CD4-positive, alpha-beta memory T cell (primary cell): Measurements from ENCODE around the gene FHDC1. TPM values are rescaled to one million over a fixed set of nuclear protein-coding genes. Genes with fewer than 3 reads are reported as not detected.

Source experiments
- CTCF ChIA-PET: fragments of 350-600 bp; sonication (Branson Sonifier 250); formaldehyde crosslinking; loops from one replicate; lab custom pipeline; 2021; ENCODE audit warnings: inconsistent platforms; ENCODE audit not compliant: partially characterized antibody; lab: Charles Lee
- POLR2A ChIA-PET: fragments of 350-600 bp; sonication (Branson Sonifier 250); formaldehyde crosslinking; loops from one replicate; lab custom pipeline; 2021; ENCODE audit not compliant: partially characterized antibody; lab: Charles Lee
- DNase-seq, 5 donors: peaks; one replicate each; pipeline versions ENCODE4 v3.0.0 to v3.0.0-alpha.2; 2020 to 2022; ENCODE audit warnings: mixed read lengths in 1 of 5
- H3K27ac ChIP-seq: one replicate; pipeline ENCODE4 v1.7.0; 2013; ENCODE audit warnings: low read depth, low read length
- H3K27me3 ChIP-seq: 2 replicates; pipeline ENCODE4 v1.7.0; 2013; ENCODE audit warnings: mild to moderate bottlenecking, low read length, moderate library complexity; ENCODE audit not compliant: insufficient read depth
- H3K36me3 ChIP-seq: 2 replicates; pipeline ENCODE4 v1.7.0; 2013; ENCODE audit warnings: mild to moderate bottlenecking, low read length, moderate library complexity; ENCODE audit not compliant: insufficient read depth
- H3K4me1 ChIP-seq: 2 replicates; pipeline ENCODE4 v1.7.0; 2013; ENCODE audit warnings: mild to moderate bottlenecking, low read length, moderate library complexity; ENCODE audit not compliant: insufficient read depth
- H3K4me3 ChIP-seq, 2 donors: one replicate each; pipeline ENCODE4 v1.7.0; 2013; ENCODE audit warnings: low read length in 2 of 2, mild to moderate bottlenecking in 1 of 2
- H3K9me3 ChIP-seq, 2 donors: one replicate each; pipeline ENCODE4 v1.7.0; 2013; ENCODE audit warnings: low read length in 2 of 2, control low read depth in 1 of 2; ENCODE audit not compliant: control insufficient read depth in 1 of 2
- H3K27ac Mint-ChIP-seq, 7 donors: one replicate each; pipeline ENCODE4 v1.8.0; 2020 to 2021; ENCODE audit warnings: mixed read lengths in 7 of 7, mild to moderate bottlenecking in 6 of 7, inconsistent platforms in 3 of 7, moderate library complexity in 3 of 7
- H3K27me3 Mint-ChIP-seq, 2 donors: one replicate each; pipeline ENCODE4 v1.8.0; 2020 to 2021; ENCODE audit warnings: mixed read lengths in 2 of 2
- H3K36me3 Mint-ChIP-seq, 2 donors: one replicate each; pipeline ENCODE4 v1.8.0; 2020 to 2021; ENCODE audit warnings: mixed read lengths in 2 of 2, inconsistent platforms in 1 of 2, mild to moderate bottlenecking in 1 of 2
- H3K4me1 Mint-ChIP-seq, 4 donors: one replicate each; pipeline ENCODE4 v1.8.0; 2020 to 2021; ENCODE audit warnings: mixed read lengths in 4 of 4, mild to moderate bottlenecking in 1 of 4
- H3K4me3 Mint-ChIP-seq, 8 donors: one replicate each; pipeline ENCODE4 v1.8.0; 2020 to 2021; ENCODE audit warnings: mixed read lengths in 8 of 8, mild to moderate bottlenecking in 7 of 8, moderate library complexity in 6 of 8, inconsistent platforms in 3 of 8
- H3K9me3 Mint-ChIP-seq, 8 donors: one replicate each; pipeline ENCODE4 v1.8.0; 2020 to 2021; ENCODE audit warnings: mixed read lengths in 8 of 8, mild to moderate bottlenecking in 5 of 8, inconsistent platforms in 3 of 8, moderate library complexity in 1 of 8
- intact Hi-C: fragments of 100-400 bp; cut with micrococcal nuclease; formaldehyde crosslinking; loops from one replicate; pipeline ENCODE4 v1.15.1; 2023
- polyA plus RNA-seq, 2 donors: library from polyadenylated mRNA; unstranded; fragments of 300-500 nt; fragmentation: Illumina TruSeq; gene quantifications; one replicate each; pipeline ENCODE4 v1.2.3, GENCODE V29; 2021
- total RNA-seq, 2 experiments: library from RNA; stranded (reverse); gene quantifications; one replicate each; pipeline ENCODE4 v1.2.3, GENCODE V29; 2021

Gene FHDC1
- total and polyA plus RNA-seq, 4 experiments from 2014 or later: 0.03 to 0.29 (median 0.11) TPM; not detected in 1

- Mint-ChIP-seq H3K27me3 (peaks cover 8 to 25% of the 10 kb centered on the region in 2 donors), H3K4me3 (no peak overlapping the region), H3K36me3 (no peaks in the 10 kb centered on the region), H3K9me3 (no peaks in the 10 kb centered on the region), H3K27ac (no peak overlapping the region), H3K4me1 (no peaks in the 10 kb centered on the region)
- intact Hi-C loops: no loop called here
- no peaks in the 10 kb centered on the region for H3K36me3 ChIP-seq
- no peak overlapping the region for H3K27ac ChIP-seq
- no peaks in the 10 kb centered on the region for H3K27me3 ChIP-seq
- ChIA-PET POLR2A (no interaction called here), CTCF (interaction anchor here (0.5 kb wide), 1 partner anchor 152 kb away, joined by 3 read pairs; no protein-coding TSS in a partner anchor)
- no peaks in the 10 kb centered on the region for H3K9me3 ChIP-seq
- no peak overlapping the region for H3K4me3 ChIP-seq
- no peak for DNase-seq
- H3K4me1 ChIP-seq: no peaks in the 10 kb centered on the region
Observed at GRCh38 chr4:152998861-152999260, 62.7 kb downstream of the FHDC1 start.

GRCh38 chr4:152999346-153000075 lies 63.4 kb downstream of the FHDC1 start:
- POLR2A ChIA-PET: no interaction called here
- peaks cover 8 to 25% of the 10 kb centered on the region in 2 donors for H3K27me3 Mint-ChIP-seq

GRCh38 chr4:153000076-153000420 lies 63.9 kb downstream of the FHDC1 start:
- no peak overlapping the region for H3K4me3 Mint-ChIP-seq
- no peaks in the 10 kb centered on the region for H3K9me3 Mint-ChIP-seq
- H3K27me3 Mint-ChIP-seq: peaks cover 8 to 28% of the 10 kb centered on the region in 2 donors
- no peaks in the 10 kb centered on the region for H3K4me1 Mint-ChIP-seq
- Histone ChIP-seq H3K4me3 (no peak overlapping the region), H3K9me3 (no peaks in the 10 kb centered on the region), H3K4me1 (no peaks in the 10 kb centered on the region), H3K27ac (no peak overlapping the region), H3K36me3 (no peaks in the 10 kb centered on the region), H3K27me3 (no peaks in the 10 kb centered on the region)
- H3K36me3 Mint-ChIP-seq: no peaks in the 10 kb centered on the region
- no peak for DNase-seq
- ChIA-PET CTCF (no interaction called here), POLR2A (no interaction called here)
- intact Hi-C loops: no loop called here
- no peak overlapping the region for H3K27ac Mint-ChIP-seq

More at GRCh38 chr4:152999346-153000075, 63.4 kb downstream of the FHDC1 start:
- Mint-ChIP-seq H3K4me3 (no peak overlapping the region), H3K36me3 (no peaks in the 10 kb centered on the region), H3K27ac (no peak overlapping the region), H3K9me3 (no peaks in the 10 kb centered on the region), H3K4me1 (no peaks in the 10 kb centered on the region)
- intact Hi-C loops: no loop called here
- Histone ChIP-seq H3K27ac (no peak overlapping the region), H3K36me3 (no peaks in the 10 kb centered on the region), H3K4me1 (no peaks in the 10 kb centered on the region), H3K4me3 (no peak overlapping the region), H3K27me3 (no peaks in the 10 kb centered on the region), H3K9me3 (no peaks in the 10 kb centered on the region)
- CTCF ChIA-PET: interaction anchor here (0.5 kb wide), 1 partner anchor 153 kb away, joined by 3 read pairs; no protein-coding TSS in a partner anchor
- DNase-seq: no peak

- H3K9me3 ChIP-seq: no peaks in the 10 kb centered on the region
- Mint-ChIP-seq H3K27me3 (peaks cover 6 to 28% of the 10 kb centered on the region in 2 donors), H3K4me1 (no peaks in the 10 kb centered on the region), H3K9me3 (no peaks in the 10 kb centered on the region), H3K4me3 (no peak overlapping the region), H3K36me3 (no peaks in the 10 kb centered on the region), H3K27ac (no peak overlapping the region)
- intact Hi-C loops: no loop called here
- H3K4me3 ChIP-seq: no peak overlapping the region
- no peaks in the 10 kb centered on the region for H3K4me1 ChIP-seq
- POLR2A ChIA-PET: no interaction called here
- H3K36me3 ChIP-seq: no peaks in the 10 kb centered on the region
- no peak for DNase-seq
- H3K27ac ChIP-seq: no peak overlapping the region
- H3K27me3 ChIP-seq: no peaks in the 10 kb centered on the region
- CTCF ChIA-PET: no interaction called here
Observed at GRCh38 chr4:153001626-153002025, 65.5 kb downstream of the FHDC1 start.

GRCh38 chr4:153002110-153002509 lies 66.0 kb downstream of the FHDC1 start:
- POLR2A ChIA-PET: no interaction called here
- Mint-ChIP-seq H3K9me3 (no peaks in the 10 kb centered on the region), H3K4me1 (no peaks in the 10 kb centered on the region), H3K27me3 (peaks cover 6 to 28% of the 10 kb centered on the region in 2 donors), H3K27ac (no peak overlapping the region), H3K4me3 (no peak overlapping the region), H3K36me3 (no peaks in the 10 kb centered on the region)
- intact Hi-C loops: no loop called here
- Histone ChIP-seq H3K27me3 (no peaks in the 10 kb centered on the region), H3K4me1 (no peaks in the 10 kb centered on the region), H3K36me3 (no peaks in the 10 kb centered on the region), H3K9me3 (no peaks in the 10 kb centered on the region), H3K27ac (no peak overlapping the region), H3K4me3 (no peak overlapping the region)
- no peak for DNase-seq
- CTCF ChIA-PET: no interaction called here

DNA sequence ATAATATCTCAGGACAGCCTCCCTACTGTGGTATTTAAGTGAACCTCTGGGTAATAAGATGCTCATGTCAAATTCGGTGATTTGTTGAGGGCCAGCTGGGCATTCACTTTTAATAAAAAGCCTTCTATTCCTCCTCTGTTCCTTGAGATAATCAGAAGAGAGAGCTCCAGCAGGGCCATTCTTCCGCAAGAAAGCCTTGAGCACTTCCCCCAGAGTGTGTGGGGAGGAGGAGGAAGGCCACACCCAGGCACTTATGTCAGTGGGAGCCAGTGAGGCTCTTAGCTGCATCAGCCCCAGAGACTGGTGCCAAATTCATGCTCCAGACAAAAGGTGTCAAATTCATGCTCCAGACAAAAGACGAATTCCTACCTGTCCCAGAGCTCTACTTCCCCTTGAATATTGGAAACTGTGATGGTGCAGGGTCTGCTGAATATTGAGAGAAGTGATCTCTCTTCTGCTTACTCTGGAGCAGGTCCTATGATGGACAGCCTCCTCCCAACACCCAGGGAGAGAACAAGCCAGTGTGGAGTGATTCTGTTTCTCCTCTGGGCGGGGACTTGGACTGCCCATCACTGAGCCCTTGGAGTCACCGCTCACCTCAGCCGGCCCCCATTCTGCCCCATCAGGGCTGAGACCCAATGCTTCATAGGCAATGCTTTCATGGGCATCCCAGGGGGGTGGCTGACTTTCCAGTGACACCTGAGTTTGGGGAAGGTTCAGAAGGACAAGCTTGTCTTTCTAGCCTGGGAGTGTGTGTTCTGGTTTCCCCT lies 68.1 kb downstream of the FHDC1 start:
- Mint-ChIP-seq H3K9me3 (no peaks in the 10 kb centered on the region), H3K4me1 (no peaks in the 10 kb centered on the region), H3K36me3 (no peaks in the 10 kb centered on the region), H3K27ac (peak overlapping the region in 1 of 7 donors; percentile 31), H3K4me3 (no peak overlapping the region), H3K27me3 (peaks cover 3 to 20% of the 10 kb centered on the region in 2 donors)
- DNase-seq: no peak
- Histone ChIP-seq H3K27ac (no peak overlapping the region), H3K27me3 (no peaks in the 10 kb centered on the region), H3K36me3 (no peaks in the 10 kb centered on the region), H3K4me3 (no peak overlapping the region), H3K4me1 (no peaks in the 10 kb centered on the region), H3K9me3 (no peaks in the 10 kb centered on the region)
- ChIA-PET POLR2A (no interaction called here), CTCF (interaction anchor here (0.6 kb wide), 1 partner anchor 1879 kb away, joined by 4 read pairs; no protein-coding TSS in a partner anchor)
- intact Hi-C loops: no loop called here

GRCh38 chr4:153005899-153006381 lies 69.8 kb downstream of the FHDC1 start:
- CTCF ChIA-PET: no interaction called here

More at GRCh38 chr4:153005899-153006381, 69.8 kb downstream of the FHDC1 start:
- Mint-ChIP-seq H3K4me3 (no peak overlapping the region), H3K36me3 (no peaks in the 10 kb centered on the region), H3K27ac (no peak overlapping the region), H3K27me3 (peaks cover 3 to 8% of the 10 kb centered on the region in 2 donors), H3K4me1 (no peaks in the 10 kb centered on the region), H3K9me3 (peaks cover 0 to 3% (median 0%) of the 10 kb centered on the region in 8 donors)
- POLR2A ChIA-PET: no interaction called here
- Histone ChIP-seq H3K9me3 (no peaks in the 10 kb centered on the region), H3K36me3 (no peaks in the 10 kb centered on the region), H3K27ac (no peak overlapping the region), H3K4me1 (no peaks in the 10 kb centered on the region), H3K27me3 (no peaks in the 10 kb centered on the region), H3K4me3 (no peak overlapping the region)
- no peak for DNase-seq
- intact Hi-C loops: no loop called here
